Activated T-cell treated with anti-CD3 and anti-CD28 coated beads, Interleukin-2, amount 50 U/mL, for 48 hours (primary cell): ENCODE results near the gene FASTK.

Experiments used
- DNase-seq, 2 experiments: peaks; one replicate each; pipeline ENCODE4 v3.0.0-alpha.2; 2020

The FASTK gene, protein sequence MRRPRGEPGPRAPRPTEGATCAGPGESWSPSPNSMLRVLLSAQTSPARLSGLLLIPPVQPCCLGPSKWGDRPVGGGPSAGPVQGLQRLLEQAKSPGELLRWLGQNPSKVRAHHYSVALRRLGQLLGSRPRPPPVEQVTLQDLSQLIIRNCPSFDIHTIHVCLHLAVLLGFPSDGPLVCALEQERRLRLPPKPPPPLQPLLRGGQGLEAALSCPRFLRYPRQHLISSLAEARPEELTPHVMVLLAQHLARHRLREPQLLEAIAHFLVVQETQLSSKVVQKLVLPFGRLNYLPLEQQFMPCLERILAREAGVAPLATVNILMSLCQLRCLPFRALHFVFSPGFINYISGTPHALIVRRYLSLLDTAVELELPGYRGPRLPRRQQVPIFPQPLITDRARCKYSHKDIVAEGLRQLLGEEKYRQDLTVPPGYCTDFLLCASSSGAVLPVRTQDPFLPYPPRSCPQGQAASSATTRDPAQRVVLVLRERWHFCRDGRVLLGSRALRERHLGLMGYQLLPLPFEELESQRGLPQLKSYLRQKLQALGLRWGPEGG

DNA sequence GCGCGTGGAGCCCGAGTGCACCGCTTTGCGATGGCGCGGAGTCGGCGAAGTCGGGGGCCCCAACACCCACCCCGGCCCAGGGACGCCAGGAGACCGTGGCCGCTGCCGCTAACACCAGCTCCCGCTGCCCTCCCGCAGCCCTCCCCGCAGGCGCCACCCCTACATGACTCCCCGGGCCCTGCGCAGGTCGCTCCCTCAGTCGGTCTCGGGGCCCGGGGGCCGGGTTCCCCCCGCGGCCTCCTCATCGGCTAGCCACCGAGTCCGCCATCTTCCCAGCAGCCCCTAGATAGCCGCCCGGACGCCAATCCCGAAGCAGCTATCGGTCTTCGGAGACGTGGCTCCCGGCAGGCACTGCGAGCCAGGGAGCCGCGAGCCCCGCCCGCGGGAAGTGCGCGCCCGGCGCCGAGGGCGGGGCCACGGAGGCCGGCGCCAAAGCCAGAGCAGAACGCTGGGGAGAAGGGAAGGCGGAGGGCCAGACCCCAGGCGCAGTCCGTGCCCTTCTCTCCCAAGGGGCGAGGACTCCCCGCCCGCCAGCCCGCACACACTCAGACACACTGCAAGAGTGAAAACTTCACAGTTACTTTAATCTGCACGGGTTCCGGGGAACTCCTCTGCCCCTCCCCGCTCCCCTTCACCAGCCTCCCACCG lies at the start of gene FASTK:
FASTK (minus strand) TSS at position 288 of the 648 bp plus-strand sequence; CDS start at position 245, 43 bp downstream.
- peak; percentile 87 to 92 for DNase-seq

- DNase-seq: no peak
These were observed 49.5 kb upstream of the FASTK start for GRCh38 chr7:151129960-151130591.

GRCh38 chr7:151129117-151129959 lies 48.7 kb upstream of the FASTK start:
- DNase-seq: no peak

DNA sequence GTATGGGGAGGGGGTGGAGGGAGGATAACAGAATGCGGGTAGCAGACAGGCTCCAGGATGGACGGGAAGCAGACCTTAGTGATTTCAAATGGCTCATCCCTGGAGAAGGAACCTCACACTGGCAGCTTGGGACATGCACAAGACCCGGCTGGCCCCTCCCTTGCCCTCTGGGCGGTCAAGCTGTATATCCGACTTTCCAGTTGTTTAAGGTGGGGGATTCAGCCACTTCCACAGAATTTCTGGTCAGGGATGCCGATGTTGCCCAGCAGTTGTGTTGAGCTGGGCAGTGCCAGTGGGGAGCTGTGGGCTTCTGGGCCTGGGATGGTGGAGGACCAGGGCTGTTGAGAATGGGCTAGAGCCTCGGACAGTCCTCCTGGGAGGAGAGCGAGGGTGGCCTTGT lies 48.1 kb upstream of the FASTK start:
- DNase-seq: no peak

DNA sequence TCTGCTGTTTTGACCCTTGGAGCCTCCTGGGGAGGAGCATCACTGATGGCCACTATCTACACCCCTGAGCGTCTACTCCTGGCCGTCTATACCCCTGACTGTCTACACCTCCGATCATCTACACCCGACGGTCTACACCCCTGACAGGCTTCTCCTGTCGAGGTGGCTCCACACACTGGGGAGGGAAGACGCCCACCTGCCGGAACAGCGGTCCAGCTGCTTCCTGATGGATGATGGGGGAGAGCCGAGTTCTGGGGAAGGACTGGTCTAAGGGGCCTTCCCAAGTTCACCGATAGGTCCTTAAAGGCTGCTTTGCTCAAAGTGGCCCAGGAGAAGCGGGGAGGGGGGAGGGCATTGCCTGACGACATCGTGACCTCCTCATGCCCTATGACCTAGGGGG lies 47.5 kb upstream of the FASTK start:
- DNase-seq: no peak

GRCh38 chr7:151126491-151127137 lies 46.0 kb upstream of the FASTK start:
- DNase-seq: no peak

DNA sequence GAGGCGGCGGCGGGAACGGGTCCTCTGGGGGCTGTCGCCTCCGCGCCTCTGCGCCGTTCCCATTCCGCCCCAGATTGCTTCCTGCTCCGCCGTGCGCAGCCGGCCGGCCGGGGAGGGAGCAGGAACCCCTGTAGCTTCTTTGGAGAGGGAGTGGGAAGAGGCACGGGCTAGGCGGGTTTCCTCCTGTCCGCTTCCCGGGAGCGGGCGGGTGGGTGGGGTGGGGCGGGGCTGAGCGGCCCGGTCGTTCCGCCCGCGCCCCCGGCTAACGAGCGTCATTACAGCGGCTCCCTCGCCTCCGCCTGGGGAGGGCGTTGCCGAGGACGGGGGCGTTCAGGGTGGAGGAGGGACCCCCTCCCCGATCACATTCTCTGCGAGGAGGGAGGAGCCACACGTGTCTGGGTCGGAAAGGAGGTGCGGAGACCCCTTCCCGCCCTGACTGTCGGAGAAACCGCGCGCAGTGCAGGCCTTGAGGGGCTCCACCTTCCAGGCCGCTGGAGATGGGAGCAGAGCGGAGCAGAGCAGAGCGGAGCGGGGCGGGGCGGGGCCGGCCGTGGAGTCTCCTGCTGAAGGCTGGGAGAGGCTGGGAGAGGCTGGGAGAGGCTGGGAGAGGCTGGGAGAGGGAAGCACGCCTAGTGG lies 45.4 kb upstream of the FASTK start:
- no peak for DNase-seq

DNA sequence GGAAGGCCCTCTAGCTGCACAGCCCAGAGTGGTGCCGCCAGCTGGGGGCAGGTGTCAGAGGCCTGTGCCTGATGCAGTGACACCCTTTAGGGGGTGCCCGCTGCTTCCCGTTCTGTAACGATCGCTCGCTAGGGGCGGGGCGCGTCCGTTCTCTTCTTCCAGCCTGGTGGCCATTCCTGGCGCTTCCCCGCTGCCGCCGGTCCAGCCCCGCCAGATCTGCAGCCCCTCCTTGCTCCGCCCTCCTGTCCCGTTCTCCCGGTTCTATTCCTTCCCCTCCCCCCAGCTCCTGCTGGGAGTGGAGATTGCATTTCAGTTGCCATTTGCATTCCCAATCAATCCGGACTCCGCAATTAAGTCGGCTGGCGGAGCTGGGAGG lies 44.8 kb upstream of the FASTK start:
- DNase-seq: no peak

- DNase-seq: no peak
These were observed 44.3 kb upstream of the FASTK start for GRCh38 chr7:151124899-151125399.

DNA sequence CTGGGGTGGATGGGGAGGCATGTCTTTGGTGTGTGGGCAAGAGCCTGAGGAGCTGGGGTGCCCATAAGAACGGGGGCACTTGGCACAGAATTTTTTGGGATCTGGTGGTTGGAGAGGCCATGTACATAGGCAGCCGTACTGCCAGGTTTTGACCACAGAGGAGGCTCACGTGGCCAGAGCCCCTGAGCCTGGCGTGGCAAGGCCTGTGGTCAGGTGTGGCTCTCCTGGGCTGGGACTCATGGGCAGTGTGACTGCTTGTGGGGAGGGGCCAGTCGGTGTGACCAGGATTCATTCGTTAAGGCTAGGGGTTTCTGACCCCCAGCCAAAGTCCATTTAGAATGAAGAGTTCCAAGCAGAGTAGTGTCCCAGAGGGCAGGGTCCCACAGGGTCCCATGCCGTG lies 43.9 kb upstream of the FASTK start:
- no peak for DNase-seq

GRCh38 chr7:151123822-151124464 lies 43.3 kb upstream of the FASTK start:
- peak; percentile 85 to 89 for DNase-seq

DNA sequence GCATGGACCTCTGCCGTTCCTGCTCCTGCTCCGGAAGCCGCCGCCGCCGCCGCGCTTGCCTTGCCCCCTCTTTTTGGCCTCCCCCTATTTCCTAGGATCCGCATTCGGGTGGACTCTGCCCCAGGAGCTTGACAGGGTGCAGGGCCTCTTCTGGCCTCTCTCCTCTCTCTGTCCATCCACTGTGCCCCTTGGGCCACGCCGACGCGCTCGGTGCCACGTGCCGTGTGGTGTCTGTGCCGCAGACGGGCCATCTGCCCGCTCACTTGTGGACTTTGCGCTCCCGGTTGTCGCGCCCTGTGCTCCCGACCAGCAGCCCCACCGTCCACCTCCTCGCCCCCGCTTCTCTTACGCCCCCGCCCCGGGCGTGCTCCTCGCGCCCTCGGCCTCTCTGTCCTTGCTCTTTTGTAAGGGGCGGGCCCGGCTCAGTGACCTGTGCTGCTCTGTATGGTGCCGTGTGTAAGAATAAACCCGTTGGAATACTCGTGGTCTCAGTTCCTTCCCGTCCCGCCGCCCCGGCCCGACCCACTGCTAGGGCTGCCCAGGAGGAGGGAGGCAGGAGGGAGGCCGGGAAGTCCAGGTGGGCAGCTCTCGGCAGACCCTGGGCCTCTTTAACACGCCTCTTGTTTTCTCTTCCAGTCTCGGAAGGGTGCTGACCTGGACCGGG lies 42.7 kb upstream of the FASTK start:
- DNase-seq: no peak

DNA sequence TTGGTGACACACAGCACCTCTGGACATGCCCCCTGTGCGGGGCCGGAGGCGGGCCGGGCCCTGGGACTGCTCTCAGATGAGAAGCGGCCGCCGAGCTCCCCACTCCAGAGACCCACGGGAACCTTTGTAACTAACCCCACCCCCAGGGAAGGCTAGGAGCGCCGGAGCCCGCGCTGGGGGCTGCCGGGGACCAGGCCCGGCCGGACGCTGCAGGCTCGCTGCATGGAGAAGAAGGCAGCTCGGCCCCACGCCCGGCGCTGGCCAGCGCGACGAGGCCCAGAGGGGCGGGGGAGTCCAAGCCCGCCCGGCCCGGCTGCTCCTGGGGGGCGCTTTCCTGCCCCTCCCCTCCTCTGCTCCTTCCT lies 42.2 kb upstream of the FASTK start:
- no peak for DNase-seq

DNA sequence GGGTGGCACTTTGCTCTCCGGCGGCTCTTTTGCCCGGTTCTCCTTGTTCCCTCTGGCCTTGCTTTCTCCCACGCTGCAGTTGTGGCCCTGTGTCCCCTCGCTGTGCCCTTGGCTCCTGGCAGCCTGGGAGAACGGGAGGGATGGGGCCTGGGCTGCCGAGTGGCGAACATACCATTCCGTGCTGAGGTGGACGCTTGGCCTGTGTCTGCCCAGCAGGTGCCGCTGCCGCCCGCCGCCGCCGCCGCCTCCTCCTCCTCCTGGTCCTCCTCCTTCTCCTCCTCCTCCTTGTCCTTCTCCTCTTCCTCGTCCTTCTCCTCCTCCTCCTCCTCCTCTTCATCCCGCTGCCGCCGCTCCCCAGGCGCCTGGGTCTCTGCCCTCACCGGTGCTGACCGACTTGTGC lies 41.7 kb upstream of the FASTK start:
- DNase-seq: no peak

GRCh38 chr7:151121380-151122170 lies 41.0 kb upstream of the FASTK start:
- DNase-seq: no peak

GRCh38 chr7:151120896-151121295 lies 40.3 kb upstream of the FASTK start:
- DNase-seq: no peak

- no peak for DNase-seq
These were observed 39.3 kb upstream of the FASTK start for GRCh38 chr7:151119902-151120301.

- no peak for DNase-seq
These were observed 38.4 kb upstream of the FASTK start for GRCh38 chr7:151119055-151119415.
